HG03060 (cell line): ENCODE results near the gene SHC1.

Experiments
- ATAC-seq: cut with Tn5 transposase; IDR thresholded peaks from one replicate; pipeline ENCODE4 v1.9.1; 2021; ENCODE audit warnings: low read depth, moderate number of reproducible peaks; ENCODE audit not compliant: unreplicated experiment

SHC1 gene

DNA sequence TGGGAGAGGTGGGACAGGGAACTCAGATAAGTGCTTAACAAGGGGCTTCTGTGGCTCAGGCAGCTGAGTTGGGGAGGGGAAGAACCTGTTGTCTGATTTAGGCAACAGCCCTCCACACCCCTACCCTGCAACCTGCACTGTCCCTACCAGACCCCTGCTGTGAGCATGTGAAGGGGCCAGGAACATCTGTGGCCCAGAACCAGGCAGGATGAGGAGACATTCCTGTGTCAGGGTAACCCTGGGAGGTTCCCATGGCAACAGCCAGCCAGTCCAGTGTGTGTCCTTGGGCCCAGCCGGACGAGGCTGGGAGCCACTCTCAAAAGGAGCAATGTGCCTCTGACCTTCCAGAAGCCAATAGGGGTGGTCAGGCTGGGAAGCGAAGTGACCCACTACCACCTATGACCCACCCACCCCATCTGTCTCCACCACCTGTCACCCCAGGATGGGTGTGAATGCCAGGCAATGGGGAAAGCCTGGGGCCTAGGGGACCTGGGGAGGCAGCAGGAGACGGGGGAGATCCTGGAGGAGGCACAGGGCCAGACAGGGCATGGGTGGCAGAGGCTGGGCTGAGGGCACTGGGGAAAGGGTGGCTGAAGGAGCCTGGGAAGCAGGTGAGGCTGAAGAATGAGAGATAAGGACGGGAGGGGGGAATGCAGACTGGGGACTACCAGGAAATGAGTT, 29.1 kb downstream of the SHC1 start:
- ATAC-seq = no peak

DNA sequence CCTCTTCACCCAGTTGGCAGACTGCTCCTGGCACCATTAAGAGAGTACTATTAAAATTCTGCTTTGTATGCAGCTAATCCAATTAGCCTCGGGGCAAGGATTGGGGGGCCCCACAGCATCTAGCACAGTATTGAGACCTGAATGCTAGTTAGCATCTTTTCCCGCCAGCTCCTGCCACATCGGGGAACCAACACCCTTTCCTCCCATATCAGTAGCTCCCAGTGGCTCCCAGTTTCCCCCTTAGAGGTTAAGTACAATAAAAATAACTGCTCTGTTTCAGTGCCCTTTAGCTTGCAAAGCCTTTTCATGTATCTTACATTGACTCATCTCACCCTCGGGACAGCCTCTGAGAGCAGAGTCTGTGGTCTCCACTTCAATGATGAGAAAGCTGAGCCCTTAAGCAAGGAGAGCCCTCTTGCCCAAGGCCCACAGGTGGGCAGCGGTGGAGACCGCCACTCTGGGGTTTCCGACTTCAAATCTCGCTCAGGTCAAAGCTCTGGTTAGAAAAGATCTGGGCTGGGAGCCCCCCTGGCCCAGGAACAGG, 29.8 kb downstream of the SHC1 start:
- no peak for ATAC-seq

DNA sequence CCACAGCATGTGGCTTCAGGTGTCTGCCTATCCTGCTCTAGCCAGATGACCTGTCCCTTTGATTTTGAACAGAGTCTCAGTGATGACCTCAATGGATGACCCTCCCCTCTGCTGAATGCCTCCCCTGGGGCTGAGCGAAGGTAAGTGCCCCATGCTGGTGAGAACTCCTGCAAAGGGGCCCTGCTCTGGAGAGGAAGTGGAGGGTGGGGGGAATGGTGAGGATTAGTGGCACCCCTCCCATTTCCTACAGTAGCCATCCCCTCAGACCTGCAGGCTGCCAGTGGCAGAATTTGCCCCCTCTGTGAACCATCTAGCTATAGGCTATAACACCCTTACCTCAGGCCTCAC, 30.4 kb downstream of the SHC1 start:
- ATAC-seq = no peak

DNA sequence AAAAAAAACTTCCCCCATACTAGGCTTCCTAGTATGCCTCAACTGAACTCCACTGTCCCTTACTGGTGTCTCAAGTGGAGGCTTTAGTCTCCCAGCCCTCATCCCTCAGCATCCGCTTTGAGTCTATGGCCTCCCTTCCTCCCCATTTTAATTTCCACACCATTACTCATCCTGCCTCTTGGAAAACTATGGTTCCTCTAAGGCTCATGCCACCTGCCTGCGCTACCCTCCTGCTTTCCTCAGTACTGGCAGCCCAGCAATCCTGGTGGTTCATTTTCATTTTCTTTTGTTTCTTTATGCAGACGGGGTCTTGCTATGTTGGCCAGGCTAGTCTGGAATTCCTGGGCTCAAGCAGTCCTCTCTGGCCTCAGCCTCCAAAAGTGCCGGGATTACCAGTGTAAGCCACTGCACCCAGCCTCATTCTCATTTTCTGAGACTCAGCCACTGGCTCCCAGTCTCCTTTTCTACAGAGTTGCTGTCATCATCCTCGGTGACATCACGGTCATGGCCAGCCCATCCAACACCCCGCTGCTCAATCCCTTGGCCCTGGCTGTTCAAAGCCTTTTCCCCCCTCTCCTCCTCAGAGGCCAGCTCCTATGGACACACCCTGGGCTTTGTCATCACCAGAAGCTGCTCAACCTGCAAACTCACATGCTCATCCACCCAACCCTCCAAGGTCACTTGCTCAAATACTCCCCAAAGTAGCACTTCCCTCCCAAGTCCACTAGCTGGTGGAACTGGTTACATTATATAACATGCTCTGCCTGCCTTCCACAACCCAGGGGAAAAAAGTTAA, 31.7 kb downstream of the SHC1 start:
- no peak for ATAC-seq

DNA sequence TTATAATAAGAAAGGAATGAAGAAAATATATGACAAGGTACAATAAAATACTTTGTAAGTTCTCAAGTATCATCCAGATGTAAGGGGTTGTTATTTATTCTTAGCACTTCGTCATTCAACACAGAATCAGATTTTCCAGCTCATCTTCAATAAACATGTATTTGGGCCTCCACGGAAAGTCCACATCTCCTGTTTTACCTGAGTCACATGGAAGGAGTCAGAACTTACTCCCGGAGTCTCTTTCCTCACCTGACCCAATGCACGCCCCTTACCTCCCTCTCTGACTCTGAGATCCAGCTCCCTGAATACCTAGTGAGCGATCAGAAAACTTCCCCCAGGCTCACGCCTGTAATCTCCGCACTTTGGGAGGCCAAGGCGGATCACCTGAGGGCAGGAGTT, 32.6 kb downstream of the SHC1 start:
- ATAC-seq = no peak

DNA sequence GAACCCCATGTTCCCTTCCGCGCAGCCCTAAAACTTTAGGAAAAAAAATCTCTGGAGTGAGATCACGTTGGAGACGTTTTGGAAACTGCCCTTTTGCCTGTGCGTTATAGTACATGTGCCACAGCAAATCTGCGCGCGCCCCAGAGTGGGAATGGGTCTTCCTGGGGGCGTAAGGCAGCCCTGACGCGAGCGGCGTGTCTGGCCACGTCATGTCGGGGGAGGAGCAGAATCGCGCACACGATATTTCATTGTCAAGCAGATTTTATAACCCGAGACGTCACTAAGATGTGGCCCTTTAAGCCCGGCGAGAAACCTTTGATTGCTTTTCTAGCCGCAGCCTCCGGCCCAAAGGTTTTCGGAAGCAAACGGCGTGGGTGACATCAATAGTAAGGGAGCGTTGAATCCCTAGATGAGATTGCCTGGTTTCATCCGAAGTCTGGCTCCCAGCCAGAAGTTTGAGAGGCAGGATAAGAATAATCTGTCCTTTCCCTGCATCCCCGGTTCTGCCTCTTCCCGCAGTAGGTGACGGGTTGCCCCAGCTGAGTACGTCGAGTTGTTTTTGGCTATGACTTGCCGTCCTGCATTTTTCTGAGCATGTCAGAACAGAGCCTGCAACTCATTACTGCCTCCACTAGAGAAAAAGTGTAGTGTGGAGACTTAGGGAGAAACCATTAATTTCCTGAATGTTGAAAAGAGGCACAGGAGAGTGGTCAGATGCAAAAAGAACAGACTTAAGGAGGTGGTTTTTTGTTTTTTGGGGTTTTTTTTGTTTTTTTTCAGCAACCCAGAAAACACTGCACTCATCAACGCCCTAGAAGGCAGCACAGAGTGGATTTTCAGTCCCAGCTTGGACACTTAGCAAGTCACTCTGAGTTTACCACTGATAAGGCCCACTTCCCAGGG, 33.2 kb downstream of the SHC1 start:
- peak; percentile 30 for ATAC-seq

DNA sequence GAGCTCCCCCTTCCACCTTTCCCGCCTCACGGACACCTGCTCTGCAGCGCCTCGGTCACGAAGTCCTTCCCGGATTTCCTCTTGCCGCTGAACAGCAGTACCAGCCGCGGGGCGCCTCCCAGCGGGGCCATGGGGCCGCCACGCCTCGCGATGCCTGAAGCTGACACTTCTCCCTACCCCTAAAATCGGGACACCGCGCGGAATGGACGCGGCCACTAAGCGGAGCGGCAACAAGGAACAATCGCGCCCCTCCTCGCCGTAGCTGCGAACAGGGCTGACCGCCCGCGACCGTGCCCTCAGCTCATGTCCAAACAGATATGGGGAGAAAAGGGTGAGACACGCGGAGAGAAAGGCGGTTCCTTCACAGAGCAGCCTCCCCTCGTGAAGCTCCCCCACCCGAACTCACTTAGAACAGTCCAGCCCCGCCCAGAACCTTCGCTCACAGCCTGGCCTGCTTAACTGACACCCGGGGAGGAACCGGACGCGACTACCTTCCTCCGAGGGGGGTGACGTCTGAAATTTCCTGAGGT, 33.9 kb downstream of the SHC1 start, which contains the start of gene PMVK:
Gene PMVK, minus strand, starts transcription at position 165 of the 530 bp plus-strand sequence. Its CDS starts 34 bp downstream, at position 131.
- ATAC-seq = peak; percentile 40

DNA sequence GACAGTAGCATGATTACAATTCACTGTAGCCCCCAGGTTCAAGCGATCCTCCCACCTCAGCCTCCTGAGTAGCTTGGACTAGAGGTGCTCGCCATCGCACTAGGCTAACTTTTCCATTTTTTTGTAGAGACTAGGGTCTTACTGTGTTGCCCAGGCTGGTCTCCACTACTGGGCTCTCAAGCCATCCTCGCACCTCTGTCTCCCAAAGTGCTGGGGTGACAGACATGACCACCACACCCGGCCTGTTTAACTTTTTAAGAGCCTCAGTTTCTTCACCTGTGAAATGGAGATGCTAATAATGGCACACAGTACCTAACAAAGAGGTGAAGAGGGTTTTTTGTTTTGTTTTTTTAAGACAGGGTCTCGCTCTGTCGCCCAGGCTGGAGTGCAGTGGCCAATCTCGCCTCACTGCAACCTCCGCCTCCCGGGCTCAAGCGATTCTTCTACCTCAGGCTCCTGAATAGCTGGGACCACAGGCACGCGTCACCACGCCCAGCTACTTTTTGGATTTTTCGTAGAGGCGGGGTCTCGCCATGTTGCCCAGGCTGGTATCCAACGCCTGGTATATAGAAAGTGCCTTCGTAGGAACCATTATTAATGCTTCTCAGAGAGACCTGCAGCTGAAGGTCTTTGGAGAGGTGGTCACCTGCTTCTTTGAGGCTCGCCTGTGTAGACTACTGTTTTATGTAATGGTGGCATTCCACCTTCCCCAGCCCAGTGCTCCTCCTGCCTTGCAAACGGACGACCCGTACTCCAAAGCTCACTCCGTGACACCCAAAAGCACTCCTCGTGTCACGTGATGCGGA, 34.6 kb downstream of the SHC1 start:
- ATAC-seq = no peak

DNA sequence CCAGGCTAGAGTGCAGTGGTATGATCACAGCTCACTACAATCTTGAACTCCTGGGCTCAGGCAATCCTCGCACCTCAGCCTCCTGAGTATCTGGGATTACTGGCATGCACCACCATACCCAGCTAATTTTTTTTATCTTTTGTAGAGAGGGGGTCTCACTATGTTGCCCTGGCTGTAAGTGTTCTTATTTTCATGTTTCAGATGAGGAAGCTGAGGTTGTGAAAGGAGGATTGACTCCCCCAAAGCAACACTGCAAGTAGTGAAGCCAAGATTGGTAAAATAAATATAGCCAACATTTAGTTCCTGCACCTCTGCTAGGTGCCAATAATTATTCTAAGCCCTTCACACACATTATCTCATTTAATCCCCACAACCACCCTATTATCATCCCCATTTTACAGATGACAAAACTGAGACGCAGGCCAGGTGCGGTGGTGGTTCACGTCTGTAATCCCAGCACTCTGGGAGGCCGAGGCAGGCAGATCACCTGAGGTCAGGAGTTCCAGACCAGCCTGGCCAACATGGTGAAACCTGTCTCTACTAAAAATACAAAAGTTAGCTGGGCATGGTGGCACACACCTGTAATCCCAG, 36.1 kb downstream of the SHC1 start:
- no peak for ATAC-seq

DNA sequence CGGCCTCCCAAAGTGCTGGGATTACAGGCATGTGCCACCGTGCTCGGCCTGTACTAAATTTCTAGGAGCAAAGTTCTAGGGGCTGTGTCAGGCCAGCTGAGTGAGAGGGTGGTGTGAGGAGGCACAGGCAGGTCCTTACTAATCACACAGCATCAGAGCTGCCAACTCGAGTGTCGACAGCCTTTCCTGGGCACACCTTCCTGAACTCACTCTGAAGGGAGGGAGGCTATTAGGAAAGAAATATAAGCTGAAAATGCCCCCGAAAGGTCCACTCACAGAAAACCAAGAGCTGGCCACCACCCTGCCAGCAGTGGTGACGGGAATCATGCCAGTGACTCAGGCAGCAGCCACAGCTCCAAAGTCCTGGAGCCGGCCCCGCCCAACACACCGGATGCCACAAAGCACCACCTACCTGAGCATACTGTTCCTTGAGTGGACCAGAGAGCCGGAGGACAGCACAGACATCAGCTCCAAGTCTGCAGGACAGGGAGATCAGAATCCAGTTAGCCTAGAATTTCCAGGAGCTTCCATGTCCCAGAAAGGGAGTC, 38.5 kb downstream of the SHC1 start:
- no peak for ATAC-seq

DNA sequence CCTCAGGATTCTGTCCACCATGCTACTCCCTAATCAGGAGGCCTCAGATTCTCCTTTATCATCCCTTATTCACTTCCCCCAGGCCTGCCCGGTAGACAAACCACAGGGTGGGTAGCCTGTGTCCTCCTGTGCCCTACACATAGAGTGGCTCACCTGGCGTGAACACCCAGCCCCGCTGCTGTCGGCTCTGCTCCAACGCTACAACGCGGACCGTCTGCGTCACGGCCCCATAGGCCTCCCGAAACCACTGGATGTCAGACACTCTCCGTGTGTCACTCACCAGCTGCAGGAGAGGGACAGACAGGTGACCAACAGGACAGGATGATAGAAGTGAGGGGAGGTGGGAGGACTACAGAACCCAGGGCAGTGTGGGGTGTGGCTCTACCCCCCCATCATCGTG, 44.3 kb downstream of the SHC1 start:
- no peak for ATAC-seq

DNA sequence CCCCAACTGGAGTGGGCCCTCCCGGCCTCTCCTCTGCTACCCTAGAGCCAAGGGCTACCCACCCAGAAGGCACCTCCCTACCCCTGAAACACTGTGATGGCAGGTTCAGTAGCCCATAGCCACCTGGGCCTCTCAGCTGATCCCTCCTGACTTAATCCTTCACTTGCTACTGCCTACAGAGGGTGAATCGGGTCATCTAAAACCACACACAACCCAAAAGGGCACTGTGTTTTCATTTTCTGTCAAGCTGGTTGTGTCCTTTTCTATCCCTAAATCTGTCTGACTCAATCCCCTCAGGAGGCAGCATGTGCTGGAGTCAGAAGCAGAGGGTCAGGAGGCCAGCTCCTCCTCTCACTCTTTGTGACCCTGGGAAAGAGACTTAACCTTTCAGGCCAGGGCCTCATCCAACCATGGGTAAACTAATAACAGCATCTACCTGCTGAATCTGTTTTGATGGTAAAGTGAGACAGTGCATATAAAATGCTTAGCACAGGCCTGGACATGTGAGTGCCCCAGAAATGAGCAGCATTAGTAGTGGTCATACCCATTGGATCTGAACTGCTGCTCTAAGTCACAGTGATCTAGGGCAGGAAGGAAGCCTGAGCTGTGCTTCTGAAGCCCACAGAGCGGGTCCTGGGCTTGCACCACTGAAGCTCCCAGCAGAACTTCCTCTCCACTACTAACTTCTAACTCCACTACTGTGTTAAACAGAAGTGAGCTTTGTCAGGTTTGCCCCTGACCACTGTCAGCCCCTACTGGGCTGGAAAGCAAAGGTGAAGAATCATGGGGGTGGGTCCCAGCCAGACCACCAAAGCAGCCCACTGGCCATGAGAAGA, 45.0 kb downstream of the SHC1 start:
- ATAC-seq = no peak

DNA sequence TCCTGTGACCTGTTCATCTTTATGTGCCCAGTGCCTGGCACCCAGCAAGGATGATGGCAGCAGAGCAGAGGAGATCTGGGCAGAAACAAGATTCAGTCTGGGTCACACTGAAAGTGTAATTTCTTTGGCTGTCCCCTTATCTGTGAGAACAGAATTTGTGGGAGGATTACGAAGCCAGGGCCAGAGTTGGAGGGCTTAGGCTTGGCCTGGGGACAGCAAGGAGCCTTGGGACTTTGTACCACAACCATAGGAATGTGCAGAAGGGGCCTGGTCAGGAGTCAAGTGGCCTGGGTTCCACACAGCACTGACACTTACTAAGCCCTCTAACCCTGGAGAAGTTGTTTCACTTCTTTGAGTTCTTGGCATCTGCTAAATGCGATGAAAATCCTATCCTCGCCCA, 46.9 kb downstream of the SHC1 start:
- no peak for ATAC-seq

DNA sequence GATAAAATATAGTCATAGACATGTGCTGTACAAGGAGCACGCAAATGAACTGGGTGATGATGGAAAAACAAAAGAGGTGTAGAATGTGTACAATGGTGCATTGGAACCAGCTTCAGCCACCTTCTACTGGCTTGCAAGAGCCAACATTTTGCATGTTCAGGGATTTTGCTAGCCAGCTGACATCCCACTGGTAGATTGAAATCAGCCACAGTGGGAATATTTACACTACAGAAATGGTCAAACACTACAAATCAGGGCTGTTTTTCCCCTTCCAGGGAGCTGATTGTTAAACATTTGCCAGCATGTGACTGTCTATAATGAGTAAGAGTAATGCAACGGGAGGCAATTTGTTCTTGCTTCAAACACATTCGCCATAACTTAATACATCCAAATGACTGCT, 57.3 kb downstream of the SHC1 start:
- no peak for ATAC-seq

DNA sequence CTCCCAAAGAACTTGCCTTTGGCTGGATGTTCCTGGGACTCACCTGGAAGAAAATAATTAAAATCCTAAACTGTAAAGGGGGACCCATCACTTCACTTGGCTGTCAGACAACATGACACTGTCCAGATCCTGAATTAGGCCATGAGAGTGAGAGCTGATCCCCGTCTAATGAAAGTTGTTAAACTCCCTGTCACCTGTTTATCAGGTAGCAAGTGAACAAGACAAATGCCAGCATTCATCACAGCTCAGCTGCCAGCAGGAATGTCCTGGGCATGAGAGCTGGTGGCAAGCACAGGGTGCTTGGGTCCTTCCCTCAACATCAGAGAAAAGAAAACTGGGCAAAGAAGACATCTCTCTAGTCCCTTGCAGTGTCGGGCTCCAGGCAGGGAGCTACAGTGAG, 57.8 kb downstream of the SHC1 start:
- ATAC-seq = no peak
